ENCODE measurements around the gene ANKRD39. TPM values are rescaled to one million over a fixed set of nuclear protein-coding genes. Genes with fewer than 3 reads are reported as not detected.

Gene ANKRD39
- total and polyA plus RNA-seq, 12 donors = 9.2 to 49.5 (median 22.5) TPM

GRCh38 chr2:96832408-96832753 lies 25.4 kb downstream of the ANKRD39 start:
- intact Hi-C loops (cut with DNase I) = no loop called here
- WGBS, 4 donors = 61 to 70% (median 68%) methylated on average over 8 to 11 of the region's 11 CpGs
- TF ChIP-seq POLR2A (IDR thresholded peaks at IDR 0.05) (no peak), CTCF (IDR thresholded peaks at IDR 0.05) (no peak)

GRCh38 chr2:96831679-96832078 lies 26.1 kb downstream of the ANKRD39 start:
- intact Hi-C loops (cut with DNase I) = no loop called here
- DNase-seq = peak in 4 of 7 donors; percentile 31 to 56 (median 37)
- Histone ChIP-seq H3K9me3 (replicated peaks in 1 of 3) (no peaks in the 10 kb centered on the region), H3K4me3 (no peak overlapping the region), H3K4me1 (replicated peaks in 1 of 2) (peaks cover 22 to 26% of the 10 kb centered on the region in 2 donors), H3K27me3 (no peaks in the 10 kb centered on the region), H3K36me3 (replicated peaks in 1 of 2) (peaks cover 0 to 55% of the 10 kb centered on the region in 2 donors), H3K27ac (peak overlapping the region in 4 of 5 donors; percentile 66 to 89 (median 80))
- 60 to 70% (median 69%) methylated on average over 9 to 10 of the region's 10 CpGs for WGBS, 4 donors
- TF ChIP-seq CTCF (IDR thresholded peaks at IDR 0.05) = no peak
- no peak for TF ChIP-seq POLR2A (IDR thresholded peaks at IDR 0.05)

More at GRCh38 chr2:96832408-96832753, 25.4 kb downstream of the ANKRD39 start:
- Histone ChIP-seq H3K36me3 (replicated peaks in 1 of 2) (peaks cover 0 to 49% of the 10 kb centered on the region in 2 donors), H3K27ac (peak overlapping the region; percentile 19 to 89 (median 74)), H3K4me1 (replicated peaks in 1 of 2) (peaks cover 22 to 26% of the 10 kb centered on the region in 2 donors), H3K27me3 (no peaks in the 10 kb centered on the region), H3K4me3 (peak overlapping the region in 1 of 4 donors; percentile 14), H3K9me3 (replicated peaks in 1 of 3) (no peaks in the 10 kb centered on the region)
- DNase-seq = no peak

DNA sequence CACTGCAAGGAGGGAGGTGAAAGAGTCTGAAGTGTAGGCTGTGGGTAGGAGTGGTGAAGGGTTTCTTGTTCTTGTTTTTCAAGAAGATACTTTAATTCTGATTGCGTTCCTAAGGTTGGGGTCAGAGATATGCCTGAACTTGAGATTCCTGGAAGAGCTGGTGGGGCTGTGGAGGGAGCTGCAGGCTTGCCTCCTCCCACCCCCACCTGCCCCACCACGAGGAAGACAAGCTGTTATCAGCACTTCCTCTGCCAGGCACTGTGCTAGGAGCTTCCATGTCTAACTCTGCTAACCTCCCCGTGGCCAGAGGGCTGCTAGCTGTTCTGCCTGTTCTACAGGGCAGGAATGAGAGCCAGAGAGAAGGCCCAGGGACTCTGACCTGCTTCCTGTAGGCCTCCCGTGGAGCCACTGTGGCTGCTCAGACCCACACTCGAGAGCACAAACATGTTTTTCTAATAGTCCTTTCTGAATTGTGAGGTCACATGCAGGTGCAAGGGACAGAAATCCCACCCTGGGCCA lies 27.7 kb downstream of the ANKRD39 start:
- H3K27ac ChIP-seq = no peak overlapping the region
- peaks cover 0 to 70% of the 10 kb centered on the region in 2 donors for H3K36me3 ChIP-seq (replicated peaks in 1 of 2)
- WGBS, 4 donors = 65 to 81% (median 71%) methylated on average over 1 to 5 of the region's 5 CpGs
- H3K4me3 ChIP-seq = no peak overlapping the region
- DNase-seq = no peak
- H3K4me1 ChIP-seq (replicated peaks in 1 of 2) = peaks cover 22 to 26% of the 10 kb centered on the region in 2 donors
- intact Hi-C loops (cut with DNase I) = no loop called here
- no peak for TF ChIP-seq CTCF (IDR thresholded peaks at IDR 0.05)
- no peak for TF ChIP-seq POLR2A (IDR thresholded peaks at IDR 0.05)
- H3K9me3 ChIP-seq (replicated peaks in 1 of 3) = no peaks in the 10 kb centered on the region
- H3K27me3 ChIP-seq = no peaks in the 10 kb centered on the region

DNA sequence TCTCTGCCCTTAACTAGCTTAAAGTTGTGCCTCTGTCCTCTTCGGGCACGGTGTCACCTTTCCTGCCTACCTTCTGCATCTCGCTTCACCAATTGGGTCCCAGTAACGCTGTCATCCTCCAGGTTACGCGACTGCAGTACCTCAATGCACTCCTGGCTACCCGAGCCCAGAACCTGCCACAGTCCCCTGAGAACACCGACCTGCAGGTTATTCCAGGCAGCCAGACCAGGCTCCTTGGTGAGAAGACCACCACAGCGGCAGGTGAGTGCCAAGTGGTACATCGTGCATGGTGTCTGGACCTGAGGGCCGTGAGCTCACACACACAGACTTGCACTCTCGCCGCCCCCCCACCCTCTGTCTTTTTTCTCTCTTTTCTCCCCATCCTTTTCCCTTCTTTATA lies 28.9 kb downstream of the ANKRD39 start:
- Histone ChIP-seq H3K36me3 (replicated peaks in 1 of 2) (peaks cover 0 to 72% of the 10 kb centered on the region in 2 donors), H3K27ac (no peak overlapping the region)
- no peak for DNase-seq

More for the DNA sequence above, 28.9 kb downstream of the ANKRD39 start:
- H3K4me3 ChIP-seq = no peak overlapping the region
- H3K4me1 ChIP-seq (replicated peaks in 1 of 2) = peaks cover 20 to 26% of the 10 kb centered on the region in 2 donors
- WGBS, 4 donors = 95 to 98% (median 97%) methylated on average over 13 of the region's 13 CpGs
- no peaks in the 10 kb centered on the region for H3K9me3 ChIP-seq (replicated peaks in 1 of 3)
- intact Hi-C loops (cut with DNase I) = no loop called here
- TF ChIP-seq POLR2A (IDR thresholded peaks at IDR 0.05) = no peak
- no peak for TF ChIP-seq CTCF (IDR thresholded peaks at IDR 0.05)
- no peaks in the 10 kb centered on the region for H3K27me3 ChIP-seq

Data from adrenal gland (tissue), 12 donors.